Fibroblast of lung (primary cell): Measurements from ENCODE around the gene ARHGAP28. TPM values are rescaled to one million over a fixed set of nuclear protein-coding genes. Genes with fewer than 3 reads are reported as not detected.

Experiments used
- DNase-seq, 2 donors: peaks; one replicate each; pipeline versions ENCODE4 v3.0.0 to v3.0.0-alpha.2; 2010; ENCODE audit warnings: low read depth in 2 of 2
- H2AFZ ChIP-seq: 2 replicates; pipeline ENCODE4 v1.5.1; 2012; ENCODE audit warnings: low read length, control low read depth, inconsistent platforms
- H3K27ac ChIP-seq: 2 replicates; pipeline ENCODE4 v1.5.1; 2011; ENCODE audit warnings: low read length, control low read depth; ENCODE audit not compliant: insufficient read depth
- H3K27me3 ChIP-seq: 2 replicates; pipeline ENCODE4 v1.5.1; 2011; ENCODE audit warnings: mild to moderate bottlenecking, low read length; ENCODE audit not compliant: control insufficient read depth, insufficient read depth
- H3K36me3 ChIP-seq: 2 replicates; pipeline ENCODE4 v1.5.1; 2011; ENCODE audit warnings: low read length; ENCODE audit not compliant: control insufficient read depth, insufficient read depth
- H3K4me1 ChIP-seq: 2 replicates; pipeline ENCODE4 v1.5.1; 2011; ENCODE audit warnings: low read length; ENCODE audit not compliant: control insufficient read depth, insufficient read depth; ENCODE audit errors: extremely low read depth
- H3K4me2 ChIP-seq: 2 replicates; pipeline ENCODE4 v1.5.1; 2011; ENCODE audit warnings: low read length, control low read depth; ENCODE audit not compliant: insufficient read depth; ENCODE audit errors: extremely low read depth
- H3K4me3 ChIP-seq, 4 experiments: fragments of 200-600 bp in 1 of 4; sonication (generic) in 1 of 4; replicated peaks in 1 of 4; 2 replicates each; pipeline ENCODE4 v1.5.1; 2011 to 2016; ENCODE audit warnings: low read length in 4 of 4, low read depth in 3 of 4, mild to moderate bottlenecking in 3 of 4, control low read depth in 2 of 4, inconsistent platforms in 1 of 4, mixed read lengths in 1 of 4; ENCODE audit not compliant: insufficient read depth in 1 of 4; ENCODE audit errors: control extremely low read depth in 1 of 4
- H3K79me2 ChIP-seq: 2 replicates; pipeline ENCODE4 v1.5.1; 2012; ENCODE audit warnings: mild to moderate bottlenecking, low read length, inconsistent platforms; ENCODE audit not compliant: control insufficient read depth, insufficient read depth
- H3K9ac ChIP-seq: 2 replicates; pipeline ENCODE4 v1.5.1; 2011; ENCODE audit warnings: mild to moderate bottlenecking, low read length, control low read depth; ENCODE audit not compliant: insufficient read depth
- H3K9me3 ChIP-seq: 2 replicates; pipeline ENCODE4 v1.5.1; 2012; ENCODE audit warnings: low read depth, low read length; ENCODE audit not compliant: control insufficient read depth, insufficient read depth
- H4K20me1 ChIP-seq: 2 replicates; pipeline ENCODE4 v1.5.1; 2011; ENCODE audit warnings: low read length; ENCODE audit not compliant: control insufficient read depth, insufficient read depth; ENCODE audit errors: extremely low read depth
- EZH2 ChIP-seq: IDR thresholded peaks from 2 replicates; pipeline ENCODE4 v1.5.1; 2012; ENCODE audit warnings: low read length, control low read depth, mild to moderate bottlenecking; ENCODE audit errors: missing control alignments
- polyA plus RNA-seq, 2 donors: library from polyadenylated mRNA; depleted of rRNA in 1 of 2; stranded (reverse) in 1 of 2; unstranded in 1 of 2; fragments of >200 nt; gene quantifications; 2 replicates each; pipeline ENCODE4 v1.2.1, GENCODE V29; 2011 to 2012; ENCODE audit warnings: missing spikeins in 1 of 2
- total RNA-seq: library from RNA; depleted of rRNA; stranded (reverse); fragments of >200 nt; gene quantifications from 2 replicates; pipeline ENCODE4 v1.2.1, GENCODE V29; 2014
- TF ChIP-seq, protein P1 (sequence below), 2 donors: IDR thresholded peaks in 1 of 2; conservative IDR thresholded peaks in 1 of 2; 1 replicate in 1 of 2; 2 replicates in 1 of 2; pipeline ENCODE4 v1.5.1; 2011 to 2012; ENCODE audit warnings: low read length in 2 of 2, control low read depth in 1 of 2, inconsistent platforms in 1 of 2, low read depth in 1 of 2, mild to moderate bottlenecking in 1 of 2

The ARHGAP28 gene
- total and polyA plus RNA-seq, 2 donors (not counting 1 experiment from before 2014, with no cell fraction given): 3.3 to 35.0 TPM

DNA sequence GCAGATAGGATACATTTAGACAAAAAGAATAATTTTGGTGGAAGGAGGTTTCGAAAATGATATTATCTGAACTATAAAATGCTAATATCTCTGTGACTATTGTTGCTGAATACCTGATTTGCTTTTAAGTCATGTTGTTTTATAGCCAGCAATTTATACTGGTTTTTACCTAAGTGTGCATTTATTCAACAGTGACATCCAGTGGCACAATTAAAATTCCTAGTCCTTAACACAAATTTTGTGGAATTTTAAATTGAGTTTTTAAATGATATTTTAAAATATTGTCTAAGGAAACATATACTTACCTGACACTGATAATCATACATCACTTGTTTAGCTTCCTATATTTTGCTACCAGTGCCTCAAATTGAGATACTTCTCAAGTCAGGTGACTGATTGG, 144.8 kb downstream of the ARHGAP28 start:
- no peak overlapping the region for H2AFZ ChIP-seq
- no peaks in the 10 kb centered on the region for H3K4me1 ChIP-seq
- no peak for TF ChIP-seq EZH2
- TF ChIP-seq, protein P1, sequence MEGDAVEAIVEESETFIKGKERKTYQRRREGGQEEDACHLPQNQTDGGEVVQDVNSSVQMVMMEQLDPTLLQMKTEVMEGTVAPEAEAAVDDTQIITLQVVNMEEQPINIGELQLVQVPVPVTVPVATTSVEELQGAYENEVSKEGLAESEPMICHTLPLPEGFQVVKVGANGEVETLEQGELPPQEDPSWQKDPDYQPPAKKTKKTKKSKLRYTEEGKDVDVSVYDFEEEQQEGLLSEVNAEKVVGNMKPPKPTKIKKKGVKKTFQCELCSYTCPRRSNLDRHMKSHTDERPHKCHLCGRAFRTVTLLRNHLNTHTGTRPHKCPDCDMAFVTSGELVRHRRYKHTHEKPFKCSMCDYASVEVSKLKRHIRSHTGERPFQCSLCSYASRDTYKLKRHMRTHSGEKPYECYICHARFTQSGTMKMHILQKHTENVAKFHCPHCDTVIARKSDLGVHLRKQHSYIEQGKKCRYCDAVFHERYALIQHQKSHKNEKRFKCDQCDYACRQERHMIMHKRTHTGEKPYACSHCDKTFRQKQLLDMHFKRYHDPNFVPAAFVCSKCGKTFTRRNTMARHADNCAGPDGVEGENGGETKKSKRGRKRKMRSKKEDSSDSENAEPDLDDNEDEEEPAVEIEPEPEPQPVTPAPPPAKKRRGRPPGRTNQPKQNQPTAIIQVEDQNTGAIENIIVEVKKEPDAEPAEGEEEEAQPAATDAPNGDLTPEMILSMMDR (conservative IDR thresholded peaks at IDR 0.05 in 1 of 2, IDR thresholded peaks at IDR 0.05 in 1 of 2; ENCODE audit: low read depth in 1 of 2, low read length in 2 of 2): peak in 1 of 2 donors; percentile 5
- no peak overlapping the region for H3K27ac ChIP-seq
- H3K79me2 ChIP-seq: no peaks in the 10 kb centered on the region
- no peaks in the 10 kb centered on the region for H3K27me3 ChIP-seq
- no peaks in the 10 kb centered on the region for H3K36me3 ChIP-seq
- no peak overlapping the region for H3K4me3 ChIP-seq
- no peaks in the 10 kb centered on the region for H3K9me3 ChIP-seq
- H3K4me2 ChIP-seq: no peak overlapping the region
- no peak overlapping the region for H3K9ac ChIP-seq
- DNase-seq: peak in 1 of 2 donors; percentile 27
- H4K20me1 ChIP-seq: no peaks in the 10 kb centered on the region

DNA sequence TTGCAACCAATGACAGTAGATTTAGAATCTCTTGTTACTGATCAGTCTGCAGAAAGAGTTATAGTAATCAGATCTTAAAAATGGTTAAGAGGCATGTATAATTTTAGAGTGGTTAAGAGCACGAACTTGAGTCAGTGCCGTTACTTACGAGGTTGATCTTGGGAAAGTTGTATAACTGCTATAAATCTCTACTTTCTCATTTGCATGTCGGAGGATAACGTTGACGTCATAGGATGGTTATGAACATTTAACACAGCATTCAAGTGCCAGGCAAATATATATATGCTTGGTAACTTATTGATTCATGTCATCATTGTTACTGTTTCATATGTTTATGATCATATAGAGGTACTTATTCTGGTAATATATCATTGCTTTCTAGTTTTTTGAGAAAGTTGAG, 146.2 kb downstream of the ARHGAP28 start:
- no peak overlapping the region for H3K4me2 ChIP-seq
- H3K4me1 ChIP-seq: no peaks in the 10 kb centered on the region
- H3K9me3 ChIP-seq: no peaks in the 10 kb centered on the region
- no peak overlapping the region for H3K27ac ChIP-seq
- DNase-seq: no peak
- H3K4me3 ChIP-seq: no peak overlapping the region
- H3K79me2 ChIP-seq: no peaks in the 10 kb centered on the region
- H4K20me1 ChIP-seq: no peaks in the 10 kb centered on the region
- H3K27me3 ChIP-seq: no peaks in the 10 kb centered on the region
- no peak for TF ChIP-seq EZH2
- TF ChIP-seq, protein P1 (conservative IDR thresholded peaks at IDR 0.05 in 1 of 2, IDR thresholded peaks at IDR 0.05 in 1 of 2; ENCODE audit: low read depth in 1 of 2, low read length in 2 of 2): no peak
- H2AFZ ChIP-seq: no peak overlapping the region
- no peak overlapping the region for H3K9ac ChIP-seq
- no peaks in the 10 kb centered on the region for H3K36me3 ChIP-seq

DNA sequence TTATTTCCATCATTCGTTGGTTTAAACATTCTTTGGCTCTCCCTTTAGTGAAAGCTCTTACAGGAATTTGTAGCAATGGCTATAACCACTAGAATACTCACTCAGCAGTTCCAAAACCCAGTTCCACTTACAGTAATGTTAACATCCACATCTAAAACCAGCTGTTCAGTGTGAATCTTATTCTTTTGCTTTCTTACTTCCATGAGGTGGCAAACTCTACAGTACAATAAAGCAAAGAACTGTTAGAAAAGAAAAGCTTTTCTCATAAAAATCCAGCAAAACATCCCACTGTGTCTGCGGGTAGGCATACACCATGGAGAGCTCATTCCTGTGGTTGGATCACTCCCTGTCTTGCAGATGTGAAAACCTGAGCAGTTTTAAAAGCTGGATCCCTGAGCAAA, 147.1 kb downstream of the ARHGAP28 start:
- H3K9ac ChIP-seq: no peak overlapping the region
- H3K36me3 ChIP-seq: no peaks in the 10 kb centered on the region
- no peak overlapping the region for H2AFZ ChIP-seq
- DNase-seq: peak; percentile 49 to 50
- H3K27ac ChIP-seq: no peak overlapping the region
- H3K4me3 ChIP-seq: no peak overlapping the region
- no peaks in the 10 kb centered on the region for H4K20me1 ChIP-seq
- TF ChIP-seq, protein P1 (conservative IDR thresholded peaks at IDR 0.05 in 1 of 2, IDR thresholded peaks at IDR 0.05 in 1 of 2; ENCODE audit: low read depth in 1 of 2, low read length in 2 of 2): no peak
- TF ChIP-seq EZH2: no peak
- H3K79me2 ChIP-seq: no peaks in the 10 kb centered on the region
- no peaks in the 10 kb centered on the region for H3K4me1 ChIP-seq
- H3K9me3 ChIP-seq: no peaks in the 10 kb centered on the region
- H3K4me2 ChIP-seq: no peak overlapping the region
- H3K27me3 ChIP-seq: no peaks in the 10 kb centered on the region
